GM12878 (cell line): Measurements from ENCODE around the gene SHMT1. TPM values are rescaled to one million over a fixed set of nuclear protein-coding genes. Genes with fewer than 3 reads are reported as not detected.
"Not testable (repeated sequence)": the region's sequence is repeated elsewhere in the genome, so short reads cannot be mapped to it uniquely, and the experiment has no call there.

Experiments used
- ATAC-seq: fragments of 200-7000 bp; cut with Tn5 transposase; 3 replicates; pipeline ENCODE4 v1.9.1; 2020; ENCODE audit warnings: mild to moderate bottlenecking, moderate library complexity
- BruUV-seq: library from RNA; stranded (reverse); fragments of 400-500 nt; replicated peaks from 2 replicates; lab custom pipeline; 2021; lab: Mats Ljungman, UMichigan
- CTCF ChIA-PET: fragments of 300-600 bp; sonication (Branson Sonifier 250); formaldehyde crosslinking; extraction: SDS; loops from one replicate; lab custom pipeline; 2021; ENCODE audit warnings: inconsistent platforms; lab: Yijun Ruan, JAX
- POLR2A ChIA-PET: fragments of 350-600 bp; formaldehyde crosslinking; extraction: SDS; loops from one replicate; lab custom pipeline; 2021; ENCODE audit warnings: inconsistent platforms; lab: Charles Lee
- RAD21 ChIA-PET: fragments of 300-600 bp; sonication (Branson Sonifier 250); formaldehyde crosslinking; loops from one replicate; lab custom pipeline; 2023; ENCODE audit warnings: antibody characterized with exemption; ENCODE audit not compliant: unreplicated experiment; lab: Charles Lee
- SMC1A ChIA-PET: fragments of 300-600 bp; sonication (Branson Sonifier 250); formaldehyde crosslinking; loops from one replicate; lab custom pipeline; 2023; ENCODE audit not compliant: unreplicated experiment, uncharacterized antibody; lab: Charles Lee
- DNase-seq: peaks from one replicate; pipeline ENCODE4 v3.0.0-alpha.2; 2011; ENCODE audit warnings: low read depth, low spot score
- FAIRE-seq: peaks from 3 replicates; lab custom pipeline; 2011; peaks lifted over from hg19 to GRCh38; lab: Jason Lieb, UNC
- H2AFZ ChIP-seq: 2 replicates; pipeline ENCODE4 v1.6.0; 2011; ENCODE audit warnings: low read depth, low read length, control low read depth; ENCODE audit not compliant: control insufficient read depth
- H3K27ac ChIP-seq: 2 replicates; pipeline ENCODE4 v1.5.1; 2011; ENCODE audit warnings: control low read depth; ENCODE audit not compliant: control insufficient read depth, insufficient read depth
- H3K27me3 ChIP-seq, 2 experiments: replicated peaks in 1 of 2; 2 replicates each; pipeline versions ENCODE4 v1.6.0 to v1.6.1; 2011; ENCODE audit warnings: low read length in 1 of 2; ENCODE audit not compliant: control insufficient read depth in 2 of 2, insufficient read depth in 2 of 2
- H3K36me3 ChIP-seq, 2 experiments: 2 replicates each; pipeline ENCODE4 v1.5.1; 2011; ENCODE audit warnings: low read length in 1 of 2; ENCODE audit not compliant: control insufficient read depth in 2 of 2, insufficient read depth in 2 of 2
- H3K4me1 ChIP-seq: 2 replicates; pipeline ENCODE4 v1.6.1; 2011; ENCODE audit warnings: mild to moderate bottlenecking, low read length, moderate library complexity, mixed read lengths; ENCODE audit not compliant: control insufficient read depth, insufficient read depth
- H3K4me2 ChIP-seq: 2 replicates; pipeline ENCODE4 v1.6.0; 2011; ENCODE audit warnings: control low read depth; ENCODE audit not compliant: control insufficient read depth, insufficient read depth
- H3K4me3 ChIP-seq: fragments of 200-600 bp; sonication (generic); 2 replicates; pipeline ENCODE4 v1.5.1; 2016
- H3K79me2 ChIP-seq: 2 replicates; pipeline ENCODE4 v1.6.0; 2011; ENCODE audit warnings: low read length; ENCODE audit not compliant: control insufficient read depth, insufficient read depth
- H3K9ac ChIP-seq: 2 replicates; pipeline ENCODE4 v1.8.0; 2011; ENCODE audit warnings: low read length, control low read depth, mixed read lengths; ENCODE audit not compliant: control insufficient read depth, insufficient read depth
- H3K9me3 ChIP-seq: replicated peaks from 3 replicates; pipeline ENCODE4 v1.5.1; 2011; ENCODE audit warnings: mild to moderate bottlenecking, low read length; ENCODE audit not compliant: control insufficient read depth, insufficient read depth
- H4K20me1 ChIP-seq: 2 replicates; pipeline ENCODE4 v1.6.0; 2011; ENCODE audit not compliant: control insufficient read depth, insufficient read depth
- BHLHE40 ChIP-seq, 2 experiments: fragments of 450-650 bp in 1 of 2; IDR thresholded peaks; 2 replicates each; pipeline ENCODE4 v1.6.1; 2011 to 2017; ENCODE audit warnings: low read depth in 2 of 2, borderline replicate concordance in 1 of 2, improper control_type of control experiment in 1 of 2, low read length in 1 of 2, mild to moderate bottlenecking in 1 of 2
- CHD2 ChIP-seq: IDR thresholded peaks from 2 replicates; pipeline ENCODE4 v1.6.1; 2011; ENCODE audit warnings: low read depth, low read length, improper control_type of control experiment, borderline replicate concordance
- GABPA ChIP-seq: IDR thresholded peaks from 2 replicates; pipeline ENCODE4 v1.6.1; 2014; ENCODE audit warnings: antibody characterized with exemption, low read depth, mild to moderate bottlenecking, inconsistent platforms
- POLR2A ChIP-seq: IDR thresholded peaks from 2 replicates; pipeline ENCODE4 v1.6.1; 2011; ENCODE audit warnings: low read depth, mild to moderate bottlenecking, low read length
- STAT3 ChIP-seq: IDR thresholded peaks from 2 replicates; pipeline ENCODE4 v1.6.1; 2011; ENCODE audit warnings: low read depth, low read length, improper control_type of control experiment
- WGBS: methylation state at CpG from one replicate; pipeline ENCODE4 v1.1.6; 2016; ENCODE audit warnings: low lambda C conversion rate; ENCODE audit not compliant: insufficient replicate concordance, insufficient coverage; ENCODE audit errors: missing lambda C conversion rate; 5-methylcytosine and 5-hydroxymethylcytosine counted together
- in situ Hi-C: fragments of 300-500 bp; cut with MboI; formaldehyde crosslinking; loops from 9 replicates; pipeline ENCODE4 v1.14.3; 2018; ENCODE audit warnings: mixed read lengths
- intact Hi-C: fragments of 100-400 bp; cut with micrococcal nuclease; formaldehyde crosslinking; loops from one replicate; pipeline ENCODE4 v1.14.2; 2022; ENCODE audit not compliant: unreplicated experiment
- polyA plus RNA-seq, 11 experiments: library from polyadenylated mRNA; depleted of rRNA in 4 of 11; unstranded in 6 of 11; stranded (reverse) in 5 of 11; fragments of >200 nt; fragmentation: Nextera tagmentation in 4 of 11; fragmentation: Illumina TruSeq in 1 of 11; extraction: Ambion mirVana in 4 of 11; extraction: Trizol in 1 of 11; gene quantifications; 1 replicate in 1 of 11; 2 replicates in 10 of 11; pipeline versions ENCODE4 v1.2.1 to v1.2.3, GENCODE V29; 2011 to 2016; ENCODE audit warnings: inconsistent platforms in 2 of 11, missing spikeins in 2 of 11, low read depth in 1 of 11
- total RNA-seq, 4 experiments: library from RNA; depleted of rRNA in 3 of 4; stranded (reverse); fragments of >200 nt in 3 of 4; fragmentation: Illumina TruSeq in 1 of 4; extraction: Trizol in 1 of 4; gene quantifications; 2 replicates each; pipeline versions ENCODE4 v1.2.1 to v1.2.3, GENCODE V29; 2013 to 2021

The SHMT1 gene
- total and polyA plus RNA-seq, 10 of the 15 experiments (the other 5 are each of a cell fraction or from before 2014, with no cell fraction given): 5.2 to 60.1 (median 34.6) TPM

- TF ChIP-seq GABPA: no peak
- TF ChIP-seq, all 136 proteins: peak for 4
Observed at GRCh38 chr17:18314059-18314730, 49.2 kb downstream of the SHMT1 start (continued).

- no peak for TF ChIP-seq BHLHE40 (IDR thresholded peaks at IDR 0.05; ENCODE audit: borderline replicate concordance in 1 of 2, low read depth in 2 of 2, low read length in 1 of 2)
- TF ChIP-seq POLR2A: no peak
- no peak for TF ChIP-seq CHD2
- TF ChIP-seq STAT3: no peak
- Histone ChIP-seq H3K4me3 (no peak overlapping the region), H3K79me2 (peaks cover 31% of the 10 kb centered on the region), H2AFZ (no peak overlapping the region), H3K4me1 (no peaks in the 10 kb centered on the region), H4K20me1 (no peaks in the 10 kb centered on the region), H3K4me2 (no peak overlapping the region), H3K27me3 (no peaks in the 10 kb centered on the region), H3K9me3 (no peaks in the 10 kb centered on the region), H3K36me3 (peaks cover 2 to 27% of the 10 kb centered on the region in 2 experiments), H3K9ac (no peak overlapping the region), H3K27ac (no peak overlapping the region)
- ChIA-PET POLR2A (no interaction called here), RAD21 (no interaction called here), SMC1A (no interaction called here), CTCF (no interaction called here)
- in situ Hi-C loops (loop anchor here (5.0 kb wide), 1 partner anchor 48 kb away; no protein-coding TSS in a partner anchor), intact Hi-C loops (no loop called here)
- 96% methylated on average over 4 of the region's 4 CpGs for WGBS
- no peak for DNase-seq
- no peak for ATAC-seq
- BruUV-seq: no TSS peak
- no peak for FAIRE-seq
Observed at GRCh38 chr17:18309202-18309601, 54.1 kb downstream of the SHMT1 start.

DNA sequence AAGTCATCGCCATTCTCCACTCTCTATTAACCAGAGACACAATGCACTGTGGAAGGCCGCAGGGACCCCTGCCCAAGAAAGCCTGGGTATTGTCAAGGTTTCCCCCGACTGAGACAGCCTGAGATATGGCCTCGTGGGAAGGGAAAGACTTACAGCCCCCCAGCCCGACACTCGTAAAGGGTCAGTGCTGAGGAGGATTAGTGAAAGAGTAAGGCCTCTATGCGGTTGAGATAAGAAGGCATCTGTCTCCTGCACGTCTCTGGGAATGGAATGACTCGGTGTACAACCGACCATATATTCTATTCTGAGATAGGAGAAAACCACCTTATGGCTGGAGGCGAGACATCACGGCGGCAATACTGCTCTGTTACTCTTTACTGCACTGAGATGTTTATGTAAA lies 60.1 kb downstream of the SHMT1 start:
- H2AFZ ChIP-seq, POLR2A ChIA-PET, H3K4me2 ChIP-seq, SMC1A ChIA-PET, RAD21 ChIA-PET, in situ Hi-C loops, H3K4me1 ChIP-seq, H3K27ac ChIP-seq, intact Hi-C loops, FAIRE-seq, H3K27me3 ChIP-seq, DNase-seq, H3K9ac ChIP-seq, CTCF ChIA-PET, H4K20me1 ChIP-seq, H3K4me3 ChIP-seq, ATAC-seq, H3K9me3 ChIP-seq, H3K79me2 ChIP-seq: not testable (repeated sequence)
- TSS peak; percentile 35 for BruUV-seq
- peaks cover 13 to 42% of the 10 kb centered on the region in 2 experiments for H3K36me3 ChIP-seq
- 93% methylated on average over 13 of the region's 13 CpGs for WGBS
